COR-L47 (cell line): ENCODE data around the gene GMCL2.
"Not testable (repeated sequence)": the region's sequence is repeated elsewhere in the genome, so short reads cannot be mapped to it uniquely, and the experiment has no call there.

ENCODE experiments used
- DNase-seq: peaks from one replicate; lab custom pipeline; 2025; lab: John Stamatoyannopoulos, UW

Gene GMCL2

GRCh38 chr5:178205749-178206047, 18.5 kb upstream of the GMCL2 start:
- no peak for DNase-seq

- peak; percentile 57 for DNase-seq
Measured at GRCh38 chr5:178204935-178205748, 18.0 kb upstream of the GMCL2 start.

DNA sequence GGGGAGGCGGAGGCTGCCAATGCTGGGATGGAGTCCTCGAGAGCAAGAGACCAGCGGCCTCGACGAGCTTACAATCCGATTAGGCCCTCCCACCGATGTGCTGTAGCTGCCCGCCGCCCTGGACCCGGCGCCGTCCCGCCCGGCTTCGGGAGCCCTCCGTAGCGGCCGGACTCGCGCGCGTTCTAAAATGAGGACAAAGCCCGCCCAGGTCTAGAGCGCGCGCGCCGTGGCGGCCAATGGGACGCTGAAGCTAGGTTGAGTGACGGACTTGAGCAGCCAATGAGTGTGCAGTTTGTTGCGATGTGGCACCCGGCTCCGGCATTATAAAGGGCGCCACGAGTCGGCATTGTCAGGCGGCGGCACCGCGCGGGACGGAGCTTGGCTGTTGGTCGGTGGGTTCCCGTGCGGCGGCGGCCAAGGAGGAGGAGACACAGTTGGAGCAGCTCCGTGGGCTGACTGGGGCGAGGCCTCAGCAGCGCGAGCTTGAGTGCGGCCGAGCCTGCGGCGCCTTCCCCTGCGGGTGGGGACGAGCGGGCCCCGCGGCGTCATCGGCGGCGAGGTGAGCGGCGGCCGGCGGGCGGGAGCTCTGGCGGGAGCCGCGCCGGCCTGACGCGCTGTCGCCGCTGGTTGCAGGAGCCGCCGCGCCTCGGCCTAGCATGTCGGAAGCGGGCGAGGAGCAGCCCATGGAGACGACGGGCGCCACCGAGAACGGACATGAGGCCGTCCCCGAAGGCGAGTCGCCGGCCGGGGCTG, 17.2 kb upstream of the GMCL2 start, which contains the start of gene HNRNPAB:
HNRNPAB (plus strand) TSS at position 352 of the 753 bp plus-strand sequence; CDS start at position 657, 305 bp downstream.
- DNase-seq = peak; percentile 95

- no peak for DNase-seq
Measured at GRCh38 chr5:178203670-178204181, 16.6 kb upstream of the GMCL2 start.

DNA sequence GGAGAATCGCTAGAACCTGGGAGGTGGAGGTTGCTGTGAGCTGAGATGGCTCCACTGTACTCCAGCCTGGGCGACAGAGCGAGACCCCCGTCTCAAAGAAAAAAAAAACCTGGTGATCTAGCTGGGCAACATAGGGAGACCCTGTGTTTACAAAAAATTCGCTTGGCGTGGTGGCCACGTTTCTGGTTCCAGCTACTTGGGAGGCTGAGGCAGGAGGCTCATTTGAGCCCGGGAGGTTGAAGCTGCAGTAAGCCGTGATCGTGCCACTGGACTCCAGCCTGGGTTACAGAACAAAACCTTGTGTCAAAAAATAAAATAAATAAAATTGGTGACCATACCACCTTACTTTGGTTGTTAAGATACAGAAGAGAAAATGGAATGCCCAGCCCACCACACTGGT, 15.4 kb upstream of the GMCL2 start:
- DNase-seq = no peak

DNA sequence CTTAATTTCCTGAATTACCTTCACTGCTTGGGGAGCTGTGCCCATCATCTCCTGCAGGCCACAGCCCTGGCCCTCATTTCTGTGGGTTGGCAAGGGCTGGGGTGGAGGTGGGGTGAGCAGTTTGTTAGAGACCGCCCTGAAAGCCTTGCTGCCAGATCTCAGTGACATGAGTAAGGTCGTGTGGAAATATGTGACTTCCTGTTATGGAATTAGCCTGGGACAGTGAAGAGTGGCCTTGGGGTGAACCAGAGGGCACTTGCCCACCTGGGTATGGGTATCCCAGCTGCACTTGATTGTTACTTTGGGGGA, 14.7 kb upstream of the GMCL2 start:
- no peak for DNase-seq

DNA sequence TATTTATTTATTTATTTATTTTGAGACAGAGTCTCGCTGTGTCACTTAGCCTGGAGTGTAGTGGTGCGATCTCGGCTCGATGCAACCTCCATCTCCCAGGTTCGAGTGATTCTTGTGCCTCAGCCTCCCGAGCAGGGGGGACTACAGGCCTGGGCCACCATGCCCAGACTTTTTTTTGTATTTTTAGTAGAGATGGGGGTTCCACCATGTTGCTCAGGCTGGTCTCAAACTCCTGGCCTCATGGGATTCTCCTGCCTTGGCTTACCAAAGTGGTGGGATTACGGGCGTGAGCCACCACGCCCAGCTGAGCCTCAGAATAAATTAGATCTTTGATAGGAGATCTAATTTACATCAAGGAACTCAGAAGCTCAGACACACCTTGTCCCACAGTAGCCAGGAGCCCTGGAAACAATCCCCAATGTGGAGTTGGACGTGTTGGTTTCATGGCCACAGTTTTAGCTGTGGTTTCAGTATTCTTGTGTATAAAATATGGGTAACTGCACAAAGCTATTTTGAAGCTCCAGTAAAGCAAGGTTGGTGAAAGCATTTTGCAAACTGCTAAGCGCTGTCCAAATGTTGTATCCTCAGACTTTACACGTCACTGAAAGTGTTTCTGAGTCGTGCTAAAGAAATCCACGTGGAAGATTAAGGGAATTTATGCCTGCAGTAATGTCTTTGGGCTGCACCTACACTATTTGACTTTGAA, 14.2 kb upstream of the GMCL2 start:
- no peak for DNase-seq

DNA sequence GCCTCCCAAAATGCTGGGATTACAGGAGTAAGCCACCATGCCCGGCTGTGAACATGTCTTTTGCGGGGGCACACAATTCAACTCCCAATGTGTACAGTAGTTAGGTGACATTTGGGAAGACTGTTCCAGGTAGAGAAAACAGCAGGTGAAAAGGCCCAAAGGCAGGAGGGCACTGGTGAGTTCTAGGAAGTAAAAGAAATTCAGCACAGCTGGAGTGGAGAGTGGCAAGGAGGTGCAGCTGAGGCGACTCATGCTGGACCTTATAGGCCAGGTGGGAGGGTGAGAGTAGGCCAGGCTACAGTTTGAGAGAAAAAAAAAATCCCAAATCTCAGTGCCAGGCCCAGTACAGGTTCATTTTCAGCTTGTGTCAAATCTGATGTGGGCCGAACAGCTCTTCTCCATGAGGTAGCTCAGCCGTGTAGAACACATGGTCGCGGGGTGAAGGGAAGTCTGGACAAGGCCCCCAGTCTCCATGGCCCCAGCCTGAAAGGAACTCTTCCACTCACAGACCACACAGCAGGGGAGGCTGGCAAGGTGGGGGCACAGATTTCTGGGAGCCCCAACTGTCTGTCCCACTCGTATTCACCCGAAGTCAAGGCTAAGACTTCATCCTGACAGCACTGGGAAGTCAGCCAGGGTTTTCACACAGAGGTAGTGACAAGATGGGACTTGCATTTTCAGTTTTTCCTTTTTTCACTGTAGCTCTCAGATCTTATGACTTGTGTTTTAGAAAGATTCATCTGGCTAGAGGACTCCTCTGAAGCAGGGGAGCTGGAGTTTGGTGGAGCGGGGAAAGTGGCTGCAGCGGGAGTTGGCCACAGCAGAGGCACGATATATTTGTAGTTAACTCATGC, 12.6 kb upstream of the GMCL2 start:
- DNase-seq = no peak

DNA sequence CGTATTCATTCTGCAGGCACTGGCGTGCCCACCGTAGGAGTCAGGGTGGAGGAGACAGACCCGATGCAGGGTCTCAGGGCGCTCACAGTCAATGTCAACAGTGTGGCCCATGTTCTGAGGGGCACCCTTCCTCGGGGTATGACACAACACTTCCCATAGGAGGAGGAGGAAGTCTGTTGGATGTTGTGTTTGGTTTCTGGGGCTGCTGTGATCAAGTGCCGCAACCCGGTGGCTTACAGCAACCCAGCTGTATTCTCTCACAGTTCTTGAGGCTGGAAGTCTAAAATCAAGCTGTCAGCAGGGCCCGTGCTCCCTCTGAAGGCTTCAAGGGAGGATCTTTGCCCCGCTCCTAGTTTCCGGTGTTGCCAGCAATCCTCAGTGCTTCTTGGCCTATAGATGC, 11.5 kb upstream of the GMCL2 start:
- no peak for DNase-seq

GRCh38 chr5:178198151-178198550, 11.0 kb upstream of the GMCL2 start:
- not testable (repeated sequence) for DNase-seq

GRCh38 chr5:178196986-178197385, 9.8 kb upstream of the GMCL2 start:
- DNase-seq = no peak

DNA sequence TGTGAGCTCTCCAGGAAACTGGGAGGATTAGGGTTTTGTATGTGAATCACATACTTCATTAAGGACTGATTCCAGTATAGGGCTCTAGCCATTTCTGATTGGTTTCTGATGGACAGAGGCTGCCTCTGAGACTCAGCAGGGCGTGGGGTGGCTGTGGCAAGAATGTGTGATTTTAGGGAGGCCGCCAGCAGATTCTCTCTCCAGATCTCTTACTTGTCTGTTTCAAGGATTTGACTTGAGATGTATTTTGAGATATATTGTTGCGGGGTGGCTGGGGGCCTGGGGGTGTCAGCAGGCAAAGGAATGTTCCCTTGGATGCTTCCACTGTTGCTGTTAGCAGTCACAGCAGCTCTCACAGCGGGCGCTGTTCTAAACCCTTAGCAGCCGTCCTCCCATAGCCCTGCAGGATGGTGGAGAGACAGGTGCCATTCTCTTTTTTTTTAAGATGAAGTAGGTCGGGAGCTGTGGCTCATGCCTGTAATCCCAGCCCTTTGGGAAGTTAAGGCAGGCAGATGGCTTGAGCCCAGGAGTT, 9.2 kb upstream of the GMCL2 start:
- DNase-seq = no peak

GRCh38 chr5:178194026-178194425, 6.9 kb upstream of the GMCL2 start:
- DNase-seq = no peak

- no peak for DNase-seq
Measured at GRCh38 chr5:178193251-178193809, 6.2 kb upstream of the GMCL2 start.

GRCh38 chr5:178192787-178193186, 5.6 kb upstream of the GMCL2 start:
- DNase-seq = no peak

GRCh38 chr5:178192244-178192643, 5.1 kb upstream of the GMCL2 start:
- no peak for DNase-seq

- DNase-seq = no peak
Measured at GRCh38 chr5:178191661-178192060, 4.5 kb upstream of the GMCL2 start.

- DNase-seq = no peak
Measured at GRCh38 chr5:178189433-178189832, 2.3 kb upstream of the GMCL2 start.

DNA sequence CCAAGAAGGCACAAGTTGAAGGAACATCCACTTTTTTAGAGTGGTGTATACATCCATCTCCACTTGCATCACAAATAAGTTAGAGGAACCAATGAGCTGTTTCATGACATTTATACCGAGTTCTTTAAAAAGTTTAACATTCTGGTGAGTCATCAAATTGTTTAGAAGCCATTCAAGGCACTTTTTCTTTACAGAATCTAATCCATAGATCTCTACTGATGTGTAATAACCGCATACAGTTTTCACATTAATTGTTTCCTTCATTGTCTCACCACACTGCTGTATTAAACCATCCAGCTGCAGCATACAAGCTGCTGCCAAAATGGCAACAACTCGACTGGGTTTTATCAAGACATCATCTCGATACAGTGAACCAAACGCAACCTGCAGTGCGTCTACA, 744 bp downstream of the GMCL2 start:
- DNase-seq = no peak

DNA sequence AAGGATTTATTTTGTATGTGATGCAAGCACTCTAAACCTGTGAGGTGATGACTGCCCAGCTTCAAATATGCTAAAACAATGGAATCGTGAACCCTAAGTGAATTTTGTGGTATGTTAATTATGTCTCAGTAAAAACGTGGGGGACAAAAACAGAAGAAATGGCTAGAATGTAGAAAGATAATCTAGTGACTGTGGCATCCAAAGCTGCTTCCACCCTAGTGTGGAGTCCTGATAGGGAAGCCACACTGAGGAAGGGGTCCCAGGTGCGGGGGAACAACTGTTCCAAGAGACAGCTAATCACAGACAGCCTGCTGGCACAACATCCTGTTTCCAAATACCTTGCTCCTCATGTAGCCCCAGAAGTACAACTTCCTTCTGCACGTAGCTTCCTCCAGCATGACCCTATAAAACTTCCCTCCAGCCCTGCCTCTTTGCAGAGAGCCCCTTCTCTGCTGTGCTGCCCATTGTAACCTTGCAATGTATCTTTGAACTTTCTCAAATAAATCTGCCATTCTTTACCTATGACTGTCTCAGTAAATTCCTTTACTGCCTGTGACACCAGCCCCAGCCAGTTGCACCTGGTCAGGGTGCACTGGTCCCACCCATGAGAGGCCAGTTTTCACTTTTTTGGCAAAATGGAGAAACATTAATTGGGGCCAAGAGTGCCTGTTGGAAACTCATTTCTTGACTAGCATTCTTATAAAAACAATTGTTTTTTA, 4.9 kb downstream of the GMCL2 start:
- DNase-seq = no peak
